ENCODE measurements around the gene PACRG. TPM values are rescaled to one million over a fixed set of nuclear protein-coding genes. Genes with fewer than 3 reads are reported as not detected.

PACRG gene
- total and polyA plus RNA-seq, 2 experiments from 2014 or later: 0.17 to 0.68 TPM

DNA sequence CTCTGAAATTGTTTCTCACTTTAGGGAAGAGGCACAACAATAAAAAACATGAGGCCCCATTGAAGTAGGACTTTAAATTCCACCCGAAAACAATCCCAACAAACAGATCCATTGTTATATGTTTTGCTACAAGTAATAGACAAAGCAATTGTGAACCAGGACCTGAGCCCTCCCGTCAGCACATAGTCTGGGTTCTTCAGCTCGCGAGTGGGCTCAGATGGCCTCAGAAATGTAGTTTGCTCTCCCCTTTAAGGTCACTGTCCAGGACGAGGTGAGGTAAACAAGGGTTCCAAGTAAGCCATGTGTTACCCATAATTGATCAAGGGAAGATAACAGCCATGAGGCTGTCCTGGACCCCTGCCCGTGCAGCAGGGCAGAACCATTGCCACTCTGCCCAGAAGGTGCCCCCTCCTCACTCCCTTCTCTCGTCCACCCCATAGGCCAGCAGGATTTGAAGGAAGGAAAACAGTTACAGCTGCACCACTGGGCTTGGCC lies 526.6 kb downstream of the PACRG start (continued):
- TF ChIP-seq, protein P1, sequence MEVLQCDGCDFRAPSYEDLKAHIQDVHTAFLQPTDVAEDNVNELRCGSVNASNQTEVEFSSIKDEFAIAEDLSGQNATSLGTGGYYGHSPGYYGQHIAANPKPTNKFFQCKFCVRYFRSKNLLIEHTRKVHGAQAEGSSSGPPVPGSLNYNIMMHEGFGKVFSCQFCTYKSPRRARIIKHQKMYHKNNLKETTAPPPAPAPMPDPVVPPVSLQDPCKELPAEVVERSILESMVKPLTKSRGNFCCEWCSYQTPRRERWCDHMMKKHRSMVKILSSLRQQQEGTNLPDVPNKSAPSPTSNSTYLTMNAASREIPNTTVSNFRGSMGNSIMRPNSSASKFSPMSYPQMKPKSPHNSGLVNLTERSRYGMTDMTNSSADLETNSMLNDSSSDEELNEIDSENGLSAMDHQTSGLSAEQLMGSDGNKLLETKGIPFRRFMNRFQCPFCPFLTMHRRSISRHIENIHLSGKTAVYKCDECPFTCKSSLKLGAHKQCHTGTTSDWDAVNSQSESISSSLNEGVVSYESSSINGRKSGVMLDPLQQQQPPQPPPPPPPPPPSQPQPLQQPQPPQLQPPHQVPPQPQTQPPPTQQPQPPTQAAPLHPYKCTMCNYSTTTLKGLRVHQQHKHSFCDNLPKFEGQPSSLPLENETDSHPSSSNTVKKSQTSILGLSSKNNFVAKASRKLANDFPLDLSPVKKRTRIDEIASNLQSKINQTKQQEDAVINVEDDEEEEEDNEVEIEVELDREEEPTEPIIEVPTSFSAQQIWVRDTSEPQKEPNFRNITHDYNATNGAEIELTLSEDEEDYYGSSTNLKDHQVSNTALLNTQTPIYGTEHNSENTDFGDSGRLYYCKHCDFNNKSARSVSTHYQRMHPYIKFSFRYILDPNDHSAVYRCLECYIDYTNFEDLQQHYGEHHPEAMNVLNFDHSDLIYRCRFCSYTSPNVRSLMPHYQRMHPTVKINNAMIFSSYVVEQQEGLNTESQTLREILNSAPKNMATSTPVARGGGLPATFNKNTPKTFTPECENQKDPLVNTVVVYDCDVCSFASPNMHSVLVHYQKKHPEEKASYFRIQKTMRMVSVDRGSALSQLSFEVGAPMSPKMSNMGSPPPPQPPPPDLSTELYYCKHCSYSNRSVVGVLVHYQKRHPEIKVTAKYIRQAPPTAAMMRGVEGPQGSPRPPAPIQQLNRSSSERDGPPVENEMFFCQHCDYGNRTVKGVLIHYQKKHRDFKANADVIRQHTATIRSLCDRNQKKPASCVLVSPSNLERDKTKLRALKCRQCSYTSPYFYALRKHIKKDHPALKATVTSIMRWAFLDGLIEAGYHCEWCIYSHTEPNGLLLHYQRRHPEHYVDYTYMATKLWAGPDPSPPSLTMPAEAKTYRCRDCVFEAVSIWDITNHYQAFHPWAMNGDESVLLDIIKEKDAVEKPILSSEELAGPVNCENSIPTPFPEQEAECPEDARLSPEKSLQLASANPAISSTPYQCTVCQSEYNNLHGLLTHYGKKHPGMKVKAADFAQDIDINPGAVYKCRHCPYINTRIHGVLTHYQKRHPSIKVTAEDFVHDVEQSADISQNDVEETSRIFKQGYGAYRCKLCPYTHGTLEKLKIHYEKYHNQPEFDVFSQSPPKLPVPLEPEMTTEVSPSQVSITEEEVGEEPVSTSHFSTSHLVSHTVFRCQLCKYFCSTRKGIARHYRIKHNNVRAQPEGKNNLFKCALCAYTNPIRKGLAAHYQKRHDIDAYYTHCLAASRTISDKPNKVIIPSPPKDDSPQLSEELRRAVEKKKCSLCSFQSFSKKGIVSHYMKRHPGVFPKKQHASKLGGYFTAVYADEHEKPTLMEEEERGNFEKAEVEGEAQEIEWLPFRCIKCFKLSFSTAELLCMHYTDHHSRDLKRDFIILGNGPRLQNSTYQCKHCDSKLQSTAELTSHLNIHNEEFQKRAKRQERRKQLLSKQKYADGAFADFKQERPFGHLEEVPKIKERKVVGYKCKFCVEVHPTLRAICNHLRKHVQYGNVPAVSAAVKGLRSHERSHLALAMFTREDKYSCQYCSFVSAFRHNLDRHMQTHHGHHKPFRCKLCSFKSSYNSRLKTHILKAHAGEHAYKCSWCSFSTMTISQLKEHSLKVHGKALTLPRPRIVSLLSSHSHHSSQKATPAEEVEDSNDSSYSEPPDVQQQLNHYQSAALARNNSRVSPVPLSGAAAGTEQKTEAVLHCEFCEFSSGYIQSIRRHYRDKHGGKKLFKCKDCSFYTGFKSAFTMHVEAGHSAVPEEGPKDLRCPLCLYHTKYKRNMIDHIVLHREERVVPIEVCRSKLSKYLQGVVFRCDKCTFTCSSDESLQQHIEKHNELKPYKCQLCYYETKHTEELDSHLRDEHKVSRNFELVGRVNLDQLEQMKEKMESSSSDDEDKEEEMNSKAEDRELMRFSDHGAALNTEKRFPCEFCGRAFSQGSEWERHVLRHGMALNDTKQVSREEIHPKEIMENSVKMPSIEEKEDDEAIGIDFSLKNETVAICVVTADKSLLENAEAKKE (CRISPR knock-in tag; IDR thresholded peaks at IDR 0.05): no peak
- no peak for TF ChIP-seq JUNB (IDR thresholded peaks at IDR 0.05; ENCODE audit: unreplicated experiment)
- TF ChIP-seq EZH2 (IDR thresholded peaks at IDR 0.05; ENCODE audit: low read depth, unreplicated experiment): no peak

DNA sequence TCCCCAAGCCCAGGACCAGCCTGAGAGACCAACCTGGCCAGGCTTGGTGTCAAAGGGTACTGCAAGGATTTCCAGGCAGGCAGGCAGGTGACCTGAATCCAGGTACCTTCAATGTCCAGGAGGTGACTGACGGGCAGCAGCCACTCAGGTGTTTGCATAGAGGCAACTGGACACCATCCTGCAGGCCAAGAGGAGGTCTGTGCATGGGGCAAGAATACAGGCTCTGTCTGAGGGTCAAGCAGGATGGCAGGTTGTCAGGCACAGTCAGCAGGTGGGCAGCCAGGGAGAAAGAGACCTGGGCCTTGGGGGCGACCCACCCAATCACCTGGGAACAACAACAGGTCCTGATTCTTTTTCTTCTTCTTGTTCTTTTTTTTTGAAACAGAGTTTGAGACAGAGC lies 527.5 kb downstream of the PACRG start:
- H3K9me3 Mint-ChIP-seq: peaks cover 13% of the 10 kb centered on the region; the same call in 1 of the 3 replicates
- DNase-seq (ENCODE audit: low spot score): no peak
- TF ChIP-seq STAT1 (IDR thresholded peaks at IDR 0.05; ENCODE audit: unreplicated experiment): no peak
- TF ChIP-seq CREB1 (CRISPR knock-in tag; IDR thresholded peaks at IDR 0.05; ENCODE audit: low read depth): no peak
- no peaks in the 10 kb centered on the region for H3K36me3 ChIP-seq (ENCODE audit: insufficient read depth)
- H3K27me3 Mint-ChIP-seq (ENCODE audit: insufficient read depth, low read depth, poor library complexity): peaks cover 26% of the 10 kb centered on the region
- H3K27me3 ChIP-seq (ENCODE audit: insufficient read depth): peaks cover 22% of the 10 kb centered on the region
- no peaks in the 10 kb centered on the region for H3K79me2 ChIP-seq (replicated peaks; ENCODE audit: insufficient read depth)
- peaks cover 12% of the 10 kb centered on the region for H3K9me2 ChIP-seq (ENCODE audit: insufficient read depth)
- H3K4me3 ChIP-seq: no peak overlapping the region
- no peaks in the 10 kb centered on the region for H4K20me1 ChIP-seq (replicated peaks; ENCODE audit: insufficient read depth)
- H3K27ac Mint-ChIP-seq: no peak overlapping the region
- H3K4me1 Mint-ChIP-seq: peaks cover 24% of the 10 kb centered on the region
- no peak for ATAC-seq
- H3K4me3 Mint-ChIP-seq: no peak overlapping the region
- no peak overlapping the region for H3K4me2 ChIP-seq
- peaks cover 3% of the 10 kb centered on the region; the same call in 1 of the 2 replicates for H3K4me1 ChIP-seq (ENCODE audit: insufficient read depth)
- peaks cover 9% of the 10 kb centered on the region; the same call in 2 of the 3 replicates for H3K36me3 Mint-ChIP-seq (ENCODE audit: low read depth)
- no peak overlapping the region for H2AFZ ChIP-seq
- H3K27ac ChIP-seq (ENCODE audit: low read depth): no peak overlapping the region
- H3F3A ChIP-seq (replicated peaks; ENCODE audit: low read depth): 0 out of 2 replicates have a peak, but pooled peaks cover 3% of the 10 kb centered on the region
